Measurements from ENCODE around the gene PDHA2.
"Not testable (repeated sequence)": the region's sequence is repeated elsewhere in the genome, so short reads cannot be mapped to it uniquely, and the experiment has no call there.

Gene PDHA2

GRCh38 chr4:95839891-95840290, at the start of gene PDHA2:
TSS of gene PDHA2 (plus strand) at chr4:95840093. CDS start at chr4:95840151, 58 bp downstream.
- no peak for DNase-seq

- no peak for DNase-seq
Measured at GRCh38 chr4:95798003-95798402, 41.9 kb upstream of the PDHA2 start.

GRCh38 chr4:95798727-95799126, 41.2 kb upstream of the PDHA2 start:
- no peak for DNase-seq

- DNase-seq = no peak
Measured at GRCh38 chr4:95821867-95822266, 18.0 kb upstream of the PDHA2 start.

- DNase-seq = no peak
Measured at GRCh38 chr4:95825546-95825945, 14.3 kb upstream of the PDHA2 start.

- no peak for DNase-seq
Measured at GRCh38 chr4:95830651-95831050, 9.2 kb upstream of the PDHA2 start.

GRCh38 chr4:95831166-95831565, 8.7 kb upstream of the PDHA2 start:
- no peak for DNase-seq

- DNase-seq = no peak
Measured at GRCh38 chr4:95833711-95834194, 6.1 kb upstream of the PDHA2 start.

GRCh38 chr4:95835672-95836071, 4.2 kb upstream of the PDHA2 start:
- DNase-seq = no peak

GRCh38 chr4:95838192-95838591, 1.7 kb upstream of the PDHA2 start:
- DNase-seq = no peak

GRCh38 chr4:95847908-95848460, 8.1 kb downstream of the PDHA2 start:
- no peak for DNase-seq

GRCh38 chr4:95850161-95850560, 10.3 kb downstream of the PDHA2 start:
- no peak for DNase-seq

- DNase-seq = no peak
Measured at GRCh38 chr4:95857761-95858160, 17.9 kb downstream of the PDHA2 start.

- no peak for DNase-seq
Measured at GRCh38 chr4:95867919-95868318, 28.0 kb downstream of the PDHA2 start.

- not testable (repeated sequence) for DNase-seq
Measured at GRCh38 chr4:95869414-95869813, 29.5 kb downstream of the PDHA2 start.

- no peak for DNase-seq
Measured at GRCh38 chr4:95869961-95870500, 30.1 kb downstream of the PDHA2 start.

GRCh38 chr4:95877636-95878035, 37.7 kb downstream of the PDHA2 start:
- no peak for DNase-seq

- no peak for DNase-seq
Measured at GRCh38 chr4:95887551-95887950, 47.7 kb downstream of the PDHA2 start.

- no peak for DNase-seq
Measured at GRCh38 chr4:95889662-95890061, 49.8 kb downstream of the PDHA2 start.

All from T1000 (cell line).